Smooth muscle cell of bladder (primary cell): ENCODE results near the gene ACP3. TPM values are rescaled to one million over a fixed set of nuclear protein-coding genes. Genes with fewer than 3 reads are reported as not detected.

Source experiments
- total RNA-seq: library from RNA; depleted of rRNA; stranded (reverse); fragments of >200 nt; gene quantifications from 2 replicates; pipeline ENCODE4 v1.2.3, GENCODE V29; 2014

ACP3 gene
- total RNA-seq = 1.2 and 1.3 TPM in 2 replicates

GRCh38 chr3:132317229-132317948 lies at the start of gene ACP3:
TSS of gene ACP3 (plus strand) at chr3:132317407. CDS start at chr3:132317457, 50 bp downstream.

Other genes starting within 250 kb of the ACP3 start
- gene DNAJC13, start 100.1 kb downstream of the ACP3 start, total RNA-seq = 54.3 and 68.1 TPM in 2 replicates